HG03442 (cell line): ENCODE data around the gene EHMT2.
"Not testable (repeated sequence)": the region's sequence is repeated elsewhere in the genome, so short reads cannot be mapped to it uniquely, and the experiment has no call there.

Experiments used
- ATAC-seq: cut with Tn5 transposase; IDR thresholded peaks from one replicate; pipeline ENCODE4 v1.9.1; 2021; ENCODE audit warnings: mild to moderate bottlenecking, moderate library complexity; ENCODE audit not compliant: unreplicated experiment

Gene EHMT2

DNA sequence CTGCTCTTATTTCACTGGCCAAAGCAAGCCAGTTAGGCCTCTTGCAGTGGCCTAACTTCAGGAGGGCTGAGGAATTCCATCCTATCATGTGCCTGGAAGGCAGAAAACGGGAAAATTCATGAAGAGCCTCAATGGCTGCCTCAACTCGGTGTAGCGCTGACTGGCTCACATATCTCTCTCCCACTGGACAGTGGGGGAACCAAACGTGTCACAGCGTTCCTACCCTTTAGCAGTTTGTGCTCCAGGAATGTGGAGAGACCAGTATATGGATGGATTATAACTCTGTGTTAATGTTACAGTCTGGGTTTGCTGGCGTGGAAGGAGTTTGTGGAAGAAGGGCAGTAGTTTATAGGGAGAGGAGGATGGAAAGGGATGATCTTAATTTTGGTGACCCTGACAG lies 18.3 kb upstream of the EHMT2 start:
- no peak for ATAC-seq

GRCh38 chr6:31915351-31915750 lies 17.9 kb upstream of the EHMT2 start:
- no peak for ATAC-seq

DNA sequence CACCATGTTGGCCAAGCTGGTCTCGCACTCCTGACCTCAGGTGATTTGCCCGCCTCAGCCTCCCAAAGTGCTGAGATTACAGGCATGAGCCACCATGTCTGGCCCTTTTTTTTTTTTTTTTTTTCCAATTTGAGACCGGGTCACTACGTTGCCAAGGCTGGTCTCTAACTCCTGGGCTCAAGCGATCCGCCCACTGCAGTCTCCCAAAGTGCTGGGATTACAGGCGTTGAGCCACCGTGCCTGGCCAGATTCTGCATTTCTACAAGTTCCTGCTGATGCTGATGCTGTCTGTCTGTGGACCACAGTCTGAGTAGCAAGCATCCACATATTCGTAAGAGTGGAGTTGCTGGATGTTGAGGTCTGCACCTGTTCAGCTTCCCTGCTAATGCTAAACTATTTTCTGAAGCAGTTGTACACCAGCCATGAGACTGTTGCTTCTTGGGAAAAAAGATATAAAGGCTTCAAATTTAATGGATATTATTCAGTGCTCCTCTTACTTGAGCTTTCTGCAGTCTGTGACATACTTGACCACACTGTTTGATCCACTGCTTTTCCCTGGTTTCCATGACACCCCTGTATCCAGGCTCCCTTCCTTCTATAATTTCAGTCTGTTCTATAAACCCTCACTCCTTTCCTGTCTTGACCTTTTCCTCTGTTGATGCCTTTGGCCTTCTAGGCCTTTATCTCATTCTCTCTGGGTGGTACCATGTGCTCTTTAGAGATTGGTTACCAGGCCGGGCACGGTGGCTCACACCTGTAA lies 14.5 kb upstream of the EHMT2 start:
- ATAC-seq: no peak

- ATAC-seq: not testable (repeated sequence)
These were observed 11.8 kb upstream of the EHMT2 start for GRCh38 chr6:31909298-31909697.

DNA sequence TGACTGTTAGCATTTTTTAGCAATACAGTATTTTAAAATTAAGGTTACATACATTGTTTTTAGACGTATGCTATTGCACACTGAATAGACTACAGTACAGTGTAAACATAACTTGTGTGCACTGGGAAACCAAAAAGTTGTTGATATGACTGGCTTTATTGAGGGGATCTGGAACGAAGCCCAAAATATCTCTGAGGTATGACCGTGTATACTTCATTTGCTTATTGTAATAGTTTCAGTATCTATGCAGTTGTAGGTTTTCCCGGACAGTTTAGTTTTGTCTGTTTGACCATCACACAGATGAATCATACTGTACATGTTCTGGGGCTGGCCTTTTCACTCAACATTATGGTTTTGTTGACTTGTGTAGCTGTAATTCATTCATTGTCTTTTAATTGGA lies 11.3 kb upstream of the EHMT2 start:
- no peak for ATAC-seq

- ATAC-seq: not testable (repeated sequence)
These were observed 10.8 kb upstream of the EHMT2 start for GRCh38 chr6:31908255-31908654.

DNA sequence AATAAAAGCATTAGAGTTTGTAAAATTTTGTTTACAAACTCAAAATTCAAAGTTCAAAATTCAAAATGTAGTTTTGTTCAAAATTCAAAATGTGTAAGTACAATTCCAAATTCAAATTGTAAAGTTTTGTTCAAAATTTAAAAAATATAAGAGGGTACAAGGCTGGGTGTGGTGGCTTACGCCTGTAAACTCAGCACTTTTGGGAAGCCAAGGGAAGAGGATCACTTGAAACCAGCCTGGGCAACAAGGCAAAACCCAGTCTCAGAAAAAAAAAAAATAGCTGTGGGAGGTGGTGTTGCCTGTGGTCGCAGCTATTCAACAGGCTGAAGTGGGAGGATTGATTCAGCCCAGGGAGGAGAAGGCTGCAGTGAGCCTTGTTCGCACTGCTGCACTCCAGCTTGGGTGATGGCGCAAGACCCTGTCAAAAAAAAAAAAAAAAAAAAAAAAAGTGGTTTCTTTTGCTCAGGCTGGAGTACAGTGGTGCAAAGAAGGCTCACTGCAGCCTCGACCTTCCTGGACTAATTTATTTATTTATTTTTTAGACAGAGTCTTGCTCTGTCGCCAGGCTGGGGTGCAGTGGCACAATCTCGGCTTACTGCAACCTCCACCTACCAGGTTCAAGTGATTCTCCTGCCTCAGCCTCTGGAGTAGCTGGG lies 9.8 kb upstream of the EHMT2 start:
- no peak for ATAC-seq

DNA sequence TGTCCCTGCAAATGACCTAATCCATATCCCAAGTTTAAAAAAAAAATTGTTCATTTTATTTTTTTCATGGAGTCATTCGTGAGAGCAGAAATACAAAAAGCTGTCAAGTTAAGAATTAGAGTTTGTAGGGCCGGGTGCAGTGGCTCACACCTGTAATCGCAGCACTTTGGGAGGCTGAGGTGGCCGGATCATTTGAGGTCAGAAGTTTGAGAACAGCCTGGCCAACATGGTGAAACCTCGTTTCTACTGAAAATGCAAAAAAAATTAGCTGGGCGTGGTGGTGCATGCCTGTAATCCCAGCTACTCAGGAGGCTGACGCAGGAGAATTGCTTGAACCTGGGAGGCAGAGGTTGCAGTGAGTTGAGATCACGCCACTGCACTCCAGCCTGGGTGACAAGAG lies 9.2 kb upstream of the EHMT2 start:
- ATAC-seq: not testable (repeated sequence)

DNA sequence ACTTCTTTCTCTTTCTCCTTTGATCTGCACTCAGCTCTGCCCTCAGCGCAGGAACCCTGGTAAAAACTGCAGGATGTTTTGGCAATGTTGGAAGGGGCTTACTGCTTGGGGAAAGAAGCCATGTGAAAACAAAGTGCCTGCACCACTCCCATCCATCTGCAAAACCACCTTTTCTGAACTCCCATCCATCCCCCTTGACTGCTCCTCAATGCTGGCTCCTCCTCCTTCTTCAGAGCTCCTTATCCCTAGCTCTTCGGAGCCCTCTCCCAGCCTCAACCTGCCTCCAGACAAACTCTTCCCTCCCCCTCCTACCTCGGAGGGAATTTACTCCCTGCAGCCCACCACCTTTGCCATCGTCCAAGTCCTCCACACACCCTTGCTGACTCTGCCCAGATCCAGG lies 8.6 kb upstream of the EHMT2 start:
- ATAC-seq: no peak

DNA sequence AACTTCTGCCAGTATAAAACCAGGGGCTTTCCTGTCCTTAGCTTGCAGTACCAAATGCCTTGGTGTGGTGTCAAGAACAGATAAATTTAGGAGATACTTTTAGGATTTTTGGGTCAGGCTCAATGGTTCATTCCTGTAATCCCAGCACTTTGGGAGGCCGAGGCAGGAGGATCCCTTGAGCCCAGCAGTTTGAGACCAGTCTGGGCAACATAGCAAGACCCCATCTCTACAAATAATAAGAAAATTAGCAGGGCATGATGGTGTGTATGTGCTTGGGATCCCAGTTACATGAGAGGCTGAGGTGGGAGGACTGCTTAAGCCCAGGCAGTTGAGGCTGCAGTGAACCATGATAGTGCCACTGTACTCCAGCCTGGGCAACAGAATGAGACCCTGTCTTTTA lies 7.5 kb upstream of the EHMT2 start:
- ATAC-seq: no peak

GRCh38 chr6:31903957-31904356 lies 6.5 kb upstream of the EHMT2 start:
- ATAC-seq: no peak

DNA sequence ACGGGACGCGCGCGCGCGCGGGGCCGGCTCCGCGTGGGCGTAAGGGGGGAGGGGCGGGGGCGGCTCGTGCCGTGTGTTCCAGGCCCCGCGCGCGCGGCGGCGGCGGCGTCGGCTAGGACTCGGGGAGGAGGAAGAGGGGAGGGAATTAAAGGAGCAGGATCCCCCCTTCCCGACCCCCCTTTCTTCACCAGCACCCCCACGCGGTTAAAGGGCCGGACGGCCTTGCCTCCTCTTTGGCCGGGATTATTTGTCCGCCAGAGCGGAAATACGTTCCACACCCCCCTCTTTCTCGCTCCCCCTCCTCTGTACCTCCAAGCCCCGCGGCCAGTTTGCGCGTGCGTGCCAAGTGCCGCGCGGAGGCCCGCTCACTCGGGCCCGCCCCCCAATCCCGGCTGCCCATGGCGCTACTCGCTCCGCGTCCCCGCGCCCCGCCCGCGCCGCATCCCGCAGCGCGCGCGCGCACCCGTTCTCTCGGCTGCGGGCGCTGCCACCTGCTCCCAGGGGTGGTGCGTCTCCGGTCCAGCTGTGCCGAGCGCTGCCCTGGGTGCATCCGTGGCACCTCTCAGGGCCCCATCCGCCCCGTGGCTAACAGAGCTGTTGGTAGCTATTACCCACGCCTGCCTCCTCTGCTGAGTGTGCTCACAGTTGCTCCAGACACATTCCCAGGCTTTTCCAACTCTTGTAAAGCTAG lies 4.6 kb upstream of the EHMT2 start, which contains the start of gene ZBTB12:
ZBTB12 (minus strand) TSS at position 134 of the 691 bp plus-strand sequence. CDS start 781 bp downstream, outside the sequence.
- ATAC-seq: peak; percentile 63

GRCh38 chr6:31901415-31901952 lies 4.0 kb upstream of the EHMT2 start:
- ATAC-seq: no peak

DNA sequence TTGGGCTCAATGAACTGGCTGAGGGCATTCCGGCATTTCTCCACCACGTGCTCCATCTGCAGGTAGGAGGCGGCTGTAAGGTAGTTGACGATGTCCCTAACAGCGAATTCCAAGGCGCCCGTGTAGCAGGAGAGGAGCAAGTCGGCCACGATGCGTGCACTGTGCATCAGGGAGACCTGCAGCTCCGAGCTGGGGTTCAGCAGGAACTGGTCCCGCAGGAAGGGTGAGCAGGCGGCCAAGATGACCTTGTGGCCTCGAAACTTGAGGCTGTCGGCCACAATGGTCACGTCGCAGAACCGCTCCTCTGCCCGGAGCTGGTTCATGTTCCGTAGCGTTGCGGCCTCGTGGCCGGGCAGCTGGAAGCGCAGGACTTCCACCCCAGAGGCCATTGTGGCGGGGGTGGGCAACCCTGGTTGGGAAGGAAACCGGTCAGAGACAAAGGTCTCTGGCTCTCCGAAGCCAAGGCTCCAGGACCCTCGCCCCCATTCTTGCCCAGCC lies 3.5 kb upstream of the EHMT2 start:
- ATAC-seq: no peak

DNA sequence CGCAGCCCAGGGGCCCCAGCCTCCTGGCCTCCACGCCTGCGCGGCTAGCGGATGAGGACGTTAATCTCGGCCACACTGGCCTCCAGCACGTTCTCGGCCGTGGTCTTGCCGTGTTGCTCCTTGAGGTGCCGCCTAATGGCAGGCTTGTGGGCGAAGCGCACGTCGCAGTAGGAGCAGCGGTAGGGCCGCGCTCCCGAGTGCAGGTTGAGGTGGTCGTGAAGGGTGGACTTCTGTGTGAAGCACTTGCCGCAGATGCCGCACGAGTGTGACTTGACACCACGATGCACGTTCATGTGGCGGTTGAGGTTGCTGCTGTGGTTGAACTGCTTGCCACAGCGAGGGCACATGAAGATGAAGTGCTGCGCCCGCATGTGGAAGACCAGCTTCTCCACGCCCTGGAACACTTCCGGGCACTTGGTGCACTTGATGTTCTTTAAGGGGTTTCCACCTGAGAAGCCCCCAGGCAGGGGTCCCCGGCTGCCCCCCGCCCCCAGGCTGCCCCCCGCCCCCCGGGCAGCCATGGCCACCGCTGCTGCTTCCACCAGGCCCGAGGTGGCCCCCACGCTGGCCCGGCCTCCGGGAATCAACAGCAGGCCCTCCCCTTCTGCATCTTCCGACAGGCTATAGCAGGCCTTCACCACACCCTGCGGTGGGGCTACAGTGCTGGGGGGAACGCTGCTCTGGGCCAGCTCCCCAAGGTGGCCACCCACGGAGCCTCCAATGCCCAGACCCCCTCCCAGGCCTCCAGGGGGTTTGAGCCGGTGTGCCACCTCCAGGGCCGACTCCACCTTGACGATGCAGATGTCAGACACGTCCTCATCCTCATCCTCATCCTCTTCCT lies 2.6 kb upstream of the EHMT2 start:
- ATAC-seq: no peak

GRCh38 chr6:31899215-31899614 lies 1.7 kb upstream of the EHMT2 start:
- no peak for ATAC-seq

DNA sequence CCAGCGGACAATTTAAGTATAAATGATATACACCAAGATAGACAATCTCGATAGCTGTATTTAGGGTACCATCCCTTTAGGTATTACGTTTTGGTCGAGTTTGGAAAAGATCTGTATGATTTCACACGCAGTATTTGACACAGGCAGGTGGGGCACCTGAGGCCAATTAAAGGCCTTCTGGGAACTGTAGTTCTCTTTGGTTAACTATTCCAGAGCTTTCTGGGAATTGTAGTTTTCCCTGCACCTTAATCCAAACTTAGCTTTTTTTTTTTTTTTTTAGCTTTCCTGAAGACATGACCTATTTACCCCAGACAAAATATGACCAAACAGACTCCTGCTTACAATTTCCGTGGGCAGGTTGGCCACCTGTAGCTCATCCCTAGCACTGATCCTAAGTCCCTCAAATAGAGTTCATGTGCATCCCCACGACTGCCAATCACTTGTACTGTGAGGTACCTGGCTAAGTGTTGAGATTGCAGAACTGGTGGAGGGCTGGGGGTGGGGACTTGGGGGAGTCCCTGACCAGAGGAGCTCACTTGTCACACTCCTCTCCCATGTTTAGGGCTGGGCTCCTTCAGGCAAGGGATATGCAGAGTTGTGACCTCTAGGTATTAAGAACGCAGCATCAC lies 999 bp upstream of the EHMT2 start:
- ATAC-seq: no peak

GRCh38 chr6:31896856-31897611 lies 464 bp downstream of the EHMT2 start:
- no peak for ATAC-seq

DNA sequence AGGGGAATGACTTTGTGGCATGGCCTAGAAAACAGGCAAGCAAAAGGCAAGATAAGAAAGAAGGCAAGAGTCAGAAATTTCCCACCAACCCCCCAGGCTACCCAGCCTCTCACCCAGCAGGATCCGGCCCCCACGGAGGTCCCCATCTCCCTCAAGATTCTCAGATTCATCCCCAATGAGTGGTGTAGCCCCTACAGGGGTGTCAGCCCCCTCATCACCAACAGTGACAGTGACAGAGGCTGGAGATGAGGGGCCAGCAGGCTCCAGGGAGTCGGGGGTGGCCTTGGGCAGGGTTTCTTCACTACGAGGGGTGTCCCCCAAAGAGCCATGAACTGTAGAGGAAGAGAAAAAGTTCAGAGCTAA lies 1.0 kb downstream of the EHMT2 start:
- no peak for ATAC-seq
